Measurements from ENCODE around the gene SMIM35.

Gene SMIM35

GRCh38 chr11:118017631-118018315 is 69.0 kb downstream of the SMIM35 start:
- no peak for DNase-seq

- DNase-seq: no peak
Measured at GRCh38 chr11:118017111-118017510, 69.7 kb downstream of the SMIM35 start.

GRCh38 chr11:118016104-118016503 is 70.7 kb downstream of the SMIM35 start:
- no peak for DNase-seq

GRCh38 chr11:118015385-118015841 is 71.3 kb downstream of the SMIM35 start:
- DNase-seq: peak; percentile 34

- no peak for DNase-seq
Measured at GRCh38 chr11:118014022-118014421, 72.7 kb downstream of the SMIM35 start.

- peak; percentile 50 for DNase-seq
Measured at GRCh38 chr11:118012083-118012669, 74.6 kb downstream of the SMIM35 start.

- peak; percentile 45 for DNase-seq
Measured at GRCh38 chr11:118010738-118011461, 75.9 kb downstream of the SMIM35 start.

- DNase-seq: no peak
Measured at GRCh38 chr11:118009864-118010737, 76.7 kb downstream of the SMIM35 start.

GRCh38 chr11:118008271-118008911 is 78.4 kb downstream of the SMIM35 start:
- no peak for DNase-seq

GRCh38 chr11:118007563-118008270 is 79.0 kb downstream of the SMIM35 start:
- peak; percentile 70 for DNase-seq

GRCh38 chr11:118007040-118007439 is 79.7 kb downstream of the SMIM35 start:
- DNase-seq: no peak

- DNase-seq: no peak
Measured at GRCh38 chr11:118006153-118006534, 80.6 kb downstream of the SMIM35 start.

- DNase-seq: no peak
Measured at GRCh38 chr11:118005224-118006152, 81.3 kb downstream of the SMIM35 start.

- DNase-seq: no peak
Measured at GRCh38 chr11:118004543-118005223, 82.1 kb downstream of the SMIM35 start.

- peak; percentile 32 for DNase-seq
Measured at GRCh38 chr11:118003456-118003855, 83.3 kb downstream of the SMIM35 start.

GRCh38 chr11:118002541-118003423 is 84.0 kb downstream of the SMIM35 start:
- DNase-seq: peak; percentile 57

GRCh38 chr11:118002010-118002540 is 84.7 kb downstream of the SMIM35 start:
- peak; percentile 53 for DNase-seq

- DNase-seq: peak; percentile 69
Measured at GRCh38 chr11:118001494-118001971, 85.2 kb downstream of the SMIM35 start.

GRCh38 chr11:118000850-118001228 is 85.9 kb downstream of the SMIM35 start:
- DNase-seq: no peak

Measured in CD4-positive, alpha-beta T cell treated with Interleukin-21 for 1 hour (primary cell).